GM13976 (cell line): Measurements from ENCODE around the gene ABHD10.
A peak's percentile ranks its signal among the peaks of the same experiment; 100 is the strongest.
"Not testable (repeated sequence)": the region's sequence is repeated elsewhere in the genome, so short reads cannot be mapped to it uniquely, and the experiment has no call there.

Experiments
- DNase-seq: peaks from one replicate; pipeline ENCODE4 v3.0.0; 2012; ENCODE audit warnings: low spot score
- in situ Hi-C: fragments of 300-500 bp; cut with MboI; formaldehyde crosslinking; loops from one replicate; pipeline ENCODE4 v1.12.0; 2022; ENCODE audit warnings: low sequenced_read_pairs, mixed read lengths, inconsistent platforms; ENCODE audit not compliant: unreplicated experiment
- TF ChIP-seq, protein P1 (sequence below): IDR thresholded peaks from 2 replicates; pipeline ENCODE4 v1.5.1; 2012; ENCODE audit warnings: borderline replicate concordance, mild to moderate bottlenecking; ENCODE audit not compliant: insufficient read depth; ENCODE audit errors: extremely low read depth, missing control alignments, control extremely low read depth

ABHD10 gene

DNA sequence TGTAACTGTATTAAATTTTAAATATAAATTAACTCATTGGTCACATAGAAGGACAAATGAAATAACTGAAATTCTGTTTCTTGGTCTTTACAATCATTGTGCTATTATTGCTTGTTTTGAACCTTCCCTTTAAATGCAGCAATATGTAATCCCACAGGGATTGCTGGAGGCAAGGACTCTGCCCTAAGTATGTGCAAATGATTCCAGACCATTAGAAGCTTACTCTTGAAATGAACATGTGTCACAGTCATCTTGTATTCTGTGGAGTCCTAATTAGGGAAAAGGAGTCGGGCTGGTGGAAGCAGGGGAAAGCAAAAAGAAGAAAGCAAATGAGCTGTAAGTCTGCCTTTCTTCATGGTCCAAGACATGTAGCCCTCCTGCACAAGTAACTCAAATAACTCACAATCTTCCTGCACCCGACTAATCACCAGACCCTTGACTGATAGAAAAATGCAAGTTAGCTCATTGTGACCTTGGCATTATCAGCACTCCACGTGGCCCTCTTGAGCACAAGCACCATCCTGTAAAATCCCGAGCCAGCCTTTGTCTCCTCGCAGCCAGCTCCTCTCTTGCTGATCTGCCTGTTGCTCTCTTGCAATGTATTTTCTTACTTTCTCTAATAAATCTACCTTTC, 53.4 kb downstream of the ABHD10 start:
- TF ChIP-seq, protein P1, sequence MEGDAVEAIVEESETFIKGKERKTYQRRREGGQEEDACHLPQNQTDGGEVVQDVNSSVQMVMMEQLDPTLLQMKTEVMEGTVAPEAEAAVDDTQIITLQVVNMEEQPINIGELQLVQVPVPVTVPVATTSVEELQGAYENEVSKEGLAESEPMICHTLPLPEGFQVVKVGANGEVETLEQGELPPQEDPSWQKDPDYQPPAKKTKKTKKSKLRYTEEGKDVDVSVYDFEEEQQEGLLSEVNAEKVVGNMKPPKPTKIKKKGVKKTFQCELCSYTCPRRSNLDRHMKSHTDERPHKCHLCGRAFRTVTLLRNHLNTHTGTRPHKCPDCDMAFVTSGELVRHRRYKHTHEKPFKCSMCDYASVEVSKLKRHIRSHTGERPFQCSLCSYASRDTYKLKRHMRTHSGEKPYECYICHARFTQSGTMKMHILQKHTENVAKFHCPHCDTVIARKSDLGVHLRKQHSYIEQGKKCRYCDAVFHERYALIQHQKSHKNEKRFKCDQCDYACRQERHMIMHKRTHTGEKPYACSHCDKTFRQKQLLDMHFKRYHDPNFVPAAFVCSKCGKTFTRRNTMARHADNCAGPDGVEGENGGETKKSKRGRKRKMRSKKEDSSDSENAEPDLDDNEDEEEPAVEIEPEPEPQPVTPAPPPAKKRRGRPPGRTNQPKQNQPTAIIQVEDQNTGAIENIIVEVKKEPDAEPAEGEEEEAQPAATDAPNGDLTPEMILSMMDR = no peak
- in situ Hi-C loops = no loop called here
- no peak for DNase-seq

DNA sequence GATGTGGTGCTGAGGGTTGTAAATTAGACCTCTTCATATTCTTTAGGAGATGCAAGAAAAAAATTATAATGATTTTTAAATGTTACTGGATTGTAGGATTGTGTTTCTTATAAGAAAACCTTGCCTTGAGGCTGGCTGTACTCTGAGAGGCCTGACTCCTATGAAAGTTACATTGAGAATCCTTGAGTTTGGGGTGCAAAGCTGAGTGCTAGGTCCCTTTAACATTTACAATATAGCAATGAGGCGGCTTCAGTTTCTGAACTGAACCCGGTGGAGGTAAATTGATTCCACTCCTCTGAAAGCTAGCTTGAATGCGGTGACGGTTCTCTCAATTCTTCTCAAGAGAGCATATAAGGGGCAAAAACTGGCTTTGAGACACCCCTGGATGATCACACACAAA, 55.6 kb downstream of the ABHD10 start, which contains the start of gene TMPRSS7:
Gene TMPRSS7 (plus strand): TSS at position 301 of the 400 bp plus-strand sequence. CDS start 110 bp downstream, outside the sequence.
- in situ Hi-C loops = no loop called here
- DNase-seq = no peak
- TF ChIP-seq, protein P1 = no peak

DNA sequence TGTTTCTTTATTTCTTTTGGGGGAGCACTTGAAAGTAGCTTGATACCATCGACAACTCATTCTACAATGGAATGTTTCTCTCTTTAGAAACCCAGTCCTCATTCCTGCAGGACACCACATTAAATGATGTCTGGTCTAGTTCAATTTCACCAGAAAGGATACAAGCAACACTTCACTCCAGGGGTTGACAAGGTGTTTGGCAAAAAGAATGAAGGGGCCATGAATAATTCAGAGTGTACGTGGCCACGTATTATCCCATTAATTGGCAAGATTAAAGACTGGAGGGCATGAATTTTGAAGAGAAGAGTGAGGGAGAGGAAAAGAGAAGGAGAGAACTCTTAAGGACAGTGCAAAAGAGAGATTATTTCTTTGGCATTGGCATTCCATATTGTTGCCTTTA, 56.4 kb downstream of the ABHD10 start:
- TF ChIP-seq, protein P1 = no peak
- in situ Hi-C loops = no loop called here
- no peak for DNase-seq

DNA sequence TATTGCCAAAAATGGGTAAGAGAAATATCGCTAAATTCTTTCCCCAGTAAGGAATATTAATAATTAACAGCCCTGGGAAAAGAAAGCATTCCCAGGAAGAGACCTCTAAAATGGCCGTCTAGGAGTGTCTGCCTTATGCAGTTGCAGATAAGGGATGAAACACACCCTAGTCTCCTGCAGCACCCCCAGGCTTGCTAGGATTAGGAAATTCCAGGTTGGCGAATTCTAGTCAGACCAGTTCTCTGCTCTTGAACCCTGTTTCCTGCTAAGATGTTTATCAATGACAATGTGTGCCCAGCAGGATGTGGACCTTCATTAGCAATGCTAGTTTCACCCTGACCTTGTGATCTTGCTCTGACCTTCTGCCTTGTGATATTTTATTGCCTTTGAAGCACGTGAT, 58.4 kb downstream of the ABHD10 start:
- DNase-seq, in situ Hi-C loops: not testable (repeated sequence)

DNA sequence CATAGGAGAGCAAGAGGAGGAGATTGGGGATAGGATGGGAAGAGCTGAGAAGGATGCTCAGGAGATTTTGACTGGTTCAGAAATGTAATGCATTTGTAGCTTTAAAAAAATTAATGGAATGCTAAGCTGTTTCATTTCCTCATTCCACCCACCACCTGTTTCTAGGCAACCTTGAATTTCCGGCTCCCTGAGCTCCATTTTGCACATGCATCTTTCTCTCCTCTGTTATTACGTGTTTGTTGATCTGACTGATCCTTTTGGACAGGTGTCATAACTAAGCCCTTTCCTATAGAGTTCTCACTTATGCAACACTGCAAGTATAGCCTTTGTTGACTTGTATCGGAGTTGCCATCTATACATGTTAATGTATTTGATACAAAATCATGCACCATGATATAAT, 60.0 kb downstream of the ABHD10 start:
- TF ChIP-seq, protein P1 = no peak

DNA sequence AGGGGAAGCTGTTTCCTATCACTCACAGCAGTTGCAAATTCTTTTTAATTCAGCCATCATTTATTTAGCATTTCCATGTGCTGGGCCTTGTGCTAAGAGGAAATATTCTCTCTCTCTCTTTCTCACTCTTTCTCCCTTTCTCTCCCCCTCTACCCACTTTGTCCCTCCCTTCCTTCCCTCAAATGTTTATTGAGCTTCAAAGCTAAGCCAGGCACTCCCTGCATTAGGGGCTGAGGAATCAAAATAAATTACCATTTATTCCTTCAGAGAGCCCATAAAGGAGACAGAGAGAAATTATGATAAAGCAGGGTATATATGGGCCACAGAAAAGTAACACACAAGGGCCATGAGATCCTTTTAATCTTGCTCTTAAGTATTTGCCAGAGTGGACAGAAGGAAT, 62.5 kb downstream of the ABHD10 start:
- DNase-seq = no peak
- in situ Hi-C loops = no loop called here

More for the DNA sequence above, 60.0 kb downstream of the ABHD10 start:
- in situ Hi-C loops = no loop called here
- DNase-seq = peak; percentile 17

DNA sequence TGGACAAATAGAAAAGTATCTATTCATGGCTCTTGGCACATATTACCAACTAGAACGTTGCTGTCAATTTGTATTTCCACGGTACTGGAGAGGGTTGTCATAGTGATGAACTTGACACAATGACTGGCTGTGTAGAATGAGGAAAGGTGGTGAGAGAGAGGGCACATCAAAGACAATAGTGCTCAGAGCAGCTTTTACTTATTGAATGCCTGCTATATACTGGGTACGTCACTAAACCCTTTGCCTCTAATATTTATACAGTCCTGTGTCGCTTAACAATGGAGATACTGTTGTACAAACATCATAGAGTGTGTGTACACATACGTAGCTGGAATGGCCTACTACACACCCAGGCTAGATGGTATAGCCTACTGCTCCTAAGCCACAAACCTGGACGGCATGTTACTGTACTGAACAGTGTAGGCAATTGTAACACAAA, 64.0 kb downstream of the ABHD10 start:
- in situ Hi-C loops = no loop called here
- TF ChIP-seq, protein P1 = no peak
- DNase-seq = no peak

More for the DNA sequence above, 62.5 kb downstream of the ABHD10 start:
- TF ChIP-seq, protein P1 = no peak
